ENCODE results near the gene PRDM5. TPM values are rescaled to one million over a fixed set of nuclear protein-coding genes. Genes with fewer than 3 reads are reported as not detected.

Gene PRDM5
- polyA plus RNA-seq (2012; ENCODE audit: insufficient read depth, insufficient read length), result 1.0 TPM

DNA sequence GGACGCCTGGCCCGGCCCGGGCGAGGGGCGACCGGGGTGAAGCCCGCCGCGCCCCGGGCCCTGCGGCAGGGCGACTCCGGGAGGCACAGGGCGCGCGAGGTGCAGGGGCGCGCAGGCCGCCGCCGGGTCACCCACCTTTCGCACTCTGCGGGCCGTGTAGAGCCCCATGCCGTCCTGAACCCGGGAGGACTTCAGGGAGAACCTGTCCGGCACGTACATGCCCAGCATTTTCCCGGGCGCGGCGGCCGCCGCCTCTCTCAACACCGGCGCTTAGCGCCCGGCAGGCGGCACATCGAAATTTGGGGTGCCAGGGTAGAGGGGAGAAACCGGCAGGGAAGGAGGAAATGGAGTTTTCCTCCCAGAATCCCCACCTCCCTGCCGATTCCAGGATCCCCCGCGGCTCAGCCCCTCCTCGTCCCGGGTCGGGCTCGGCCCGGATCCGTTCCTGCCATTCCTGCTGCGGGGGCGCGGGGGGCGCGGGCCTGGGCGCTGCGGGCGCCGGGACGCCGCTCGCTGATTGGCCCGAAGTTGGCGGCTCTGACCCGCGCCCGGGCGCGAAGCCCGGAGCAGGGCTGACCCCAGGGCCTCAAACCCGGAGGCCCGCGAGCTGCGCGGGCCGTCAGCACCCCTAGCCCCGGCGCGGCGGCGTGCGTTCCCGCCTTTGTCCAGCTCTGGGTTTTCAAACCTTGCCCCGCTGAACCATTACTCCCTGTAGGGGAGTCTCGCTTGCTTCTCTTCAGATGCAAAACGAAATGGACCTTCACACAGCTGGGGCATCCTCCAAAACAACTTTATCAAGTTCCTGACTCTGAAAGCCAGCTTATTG, at the start of gene PRDM5:
Gene PRDM5 (minus strand): TSS at position 346 of the 826 bp plus-strand sequence. CDS start 118 bp downstream, at position 228.
- DNase-seq (ENCODE audit: low read depth, low spot score), result no peak
- peak within 1 kb of the TSS; percentile 24 for H3K4me3 ChIP-seq (ENCODE audit: low read length)

DNA sequence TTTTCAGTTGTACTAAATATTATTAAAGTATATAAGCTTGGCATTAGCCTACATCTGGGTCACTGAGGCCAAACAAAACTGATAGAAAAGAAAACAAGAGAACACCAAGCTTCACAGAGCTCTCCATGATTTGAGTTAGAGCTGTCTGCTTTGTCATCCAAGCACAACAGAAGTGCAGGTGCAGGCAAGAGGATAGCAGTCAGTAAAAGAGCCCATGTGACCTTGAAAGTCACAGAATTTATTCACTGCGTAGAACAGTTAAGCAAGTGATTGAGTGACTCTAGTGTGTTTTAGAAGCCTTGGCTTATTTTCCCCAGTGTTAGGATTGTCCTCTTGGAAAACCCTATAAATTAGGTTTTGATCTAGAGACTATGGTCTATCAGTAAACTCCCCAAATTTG, 49.4 kb upstream of the PRDM5 start:
- no peak for DNase-seq (ENCODE audit: low read depth, low spot score)
- no peak overlapping the region for H3K4me3 ChIP-seq (ENCODE audit: low read length)

DNA sequence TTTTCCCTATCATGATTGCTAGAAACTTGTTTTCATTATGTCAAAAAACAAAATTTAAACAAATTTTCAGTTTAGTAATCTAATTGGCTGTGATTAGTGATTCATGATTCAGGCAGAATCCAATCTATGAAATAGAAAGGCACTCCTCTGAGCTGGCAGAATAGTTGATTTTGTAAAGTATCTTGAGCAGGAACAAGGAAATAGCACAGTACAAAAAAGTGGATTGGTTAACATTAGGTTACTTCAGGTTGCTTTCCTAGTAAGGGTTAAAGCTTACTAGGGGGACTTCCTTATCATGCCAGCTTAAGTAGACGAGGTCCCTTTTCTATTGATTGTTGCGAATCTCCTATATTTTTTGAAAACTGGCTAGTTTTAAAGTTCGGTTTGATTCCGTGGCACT, 43.4 kb upstream of the PRDM5 start:
- DNase-seq (ENCODE audit: low read depth, low spot score), result no peak
- H3K4me3 ChIP-seq (ENCODE audit: low read length), result no peak overlapping the region

DNA sequence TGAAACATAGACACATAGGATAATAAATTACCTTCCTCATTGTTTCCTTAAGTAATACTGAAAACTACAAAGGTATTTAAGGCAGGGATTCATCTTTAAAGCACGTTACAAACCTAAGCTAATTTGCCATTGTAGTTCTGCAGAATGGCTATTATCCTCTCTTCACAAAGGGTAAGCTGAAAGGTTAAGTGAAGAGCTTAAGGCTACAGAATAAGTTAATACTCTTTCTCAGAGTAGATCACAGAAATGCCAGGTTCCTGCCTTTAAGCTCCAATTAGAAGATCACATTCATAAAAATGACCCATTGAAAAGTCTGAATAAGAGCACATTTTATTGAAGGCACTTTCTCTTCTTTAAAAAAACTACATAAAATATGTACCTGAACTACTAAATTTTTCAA, 42.1 kb upstream of the PRDM5 start:
- DNase-seq (ENCODE audit: low read depth, low spot score), result no peak
- no peak overlapping the region for H3K4me3 ChIP-seq (ENCODE audit: low read length)

DNA sequence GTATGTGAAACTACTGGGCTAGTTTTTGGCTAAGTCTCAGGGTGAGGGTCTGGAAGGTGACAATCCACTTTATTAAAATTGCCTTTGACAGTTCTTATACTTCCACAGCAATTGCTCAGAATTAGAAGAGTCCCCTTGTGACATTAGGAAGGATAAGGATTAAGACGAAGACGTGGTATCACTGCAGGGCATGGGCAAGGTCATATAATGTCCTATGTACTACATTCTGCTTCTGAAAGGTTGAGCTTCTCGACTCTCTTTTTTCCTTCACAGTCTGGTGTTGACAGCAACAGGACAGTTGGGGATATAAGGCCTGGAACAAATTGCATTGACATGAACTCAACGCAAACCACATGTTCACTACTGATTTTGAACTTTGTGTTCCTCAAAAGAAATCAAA, 40.9 kb upstream of the PRDM5 start:
- H3K4me3 ChIP-seq (ENCODE audit: low read length), result no peak overlapping the region
- DNase-seq (ENCODE audit: low read depth, low spot score), result no peak

DNA sequence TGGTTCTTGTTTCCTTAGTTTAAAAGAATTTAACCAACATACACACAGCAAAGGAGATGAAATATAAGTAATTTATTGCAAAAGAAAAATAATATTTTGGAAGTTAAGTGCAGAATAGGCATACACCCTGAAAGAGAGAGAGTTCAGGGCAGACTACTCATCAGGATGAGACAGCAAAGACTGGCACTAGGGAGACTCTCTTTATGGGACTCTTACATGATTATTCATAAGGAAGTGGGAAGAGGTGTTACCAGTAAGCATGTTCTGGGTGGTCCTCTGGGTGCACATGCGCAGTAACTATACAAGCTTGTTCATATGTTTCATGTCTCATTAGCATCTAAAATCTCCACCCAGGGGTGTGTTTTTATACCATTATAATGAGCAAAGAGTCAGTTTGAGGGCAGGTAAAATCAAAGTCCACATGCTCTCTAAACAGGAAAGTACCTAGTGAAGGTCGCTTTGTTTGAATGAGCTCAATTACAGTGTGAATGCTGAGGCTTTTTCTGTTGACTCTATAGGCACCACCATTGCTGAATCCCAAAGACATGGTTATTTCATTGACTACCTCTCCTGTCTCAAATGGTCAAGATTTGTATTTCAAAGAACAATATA, 38.2 kb upstream of the PRDM5 start:
- H3K4me3 ChIP-seq (ENCODE audit: low read length), result no peak overlapping the region
- DNase-seq (ENCODE audit: low read depth, low spot score), result no peak

DNA sequence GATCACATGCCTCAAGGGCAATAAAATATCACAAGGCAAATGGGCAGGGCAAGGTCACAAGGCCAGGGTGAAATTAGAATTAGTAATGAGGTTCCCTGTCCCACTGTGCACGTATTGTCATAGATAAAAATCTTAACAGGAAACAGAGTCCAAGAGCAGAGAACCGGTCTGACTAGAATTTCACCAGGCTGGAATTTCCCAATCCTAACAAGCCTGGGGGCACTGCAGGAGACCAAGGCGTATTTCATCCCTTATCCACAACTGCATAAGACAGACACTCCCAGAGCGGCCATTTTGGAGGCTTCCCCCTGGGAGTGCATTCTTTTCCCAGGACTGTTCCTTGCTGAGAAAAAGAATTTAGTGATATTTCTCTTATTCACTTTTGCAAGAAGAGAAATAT, 25.9 kb upstream of the PRDM5 start:
- H3K4me3 ChIP-seq (ENCODE audit: low read length), result no peak overlapping the region
- DNase-seq (ENCODE audit: low read depth, low spot score), result no peak

DNA sequence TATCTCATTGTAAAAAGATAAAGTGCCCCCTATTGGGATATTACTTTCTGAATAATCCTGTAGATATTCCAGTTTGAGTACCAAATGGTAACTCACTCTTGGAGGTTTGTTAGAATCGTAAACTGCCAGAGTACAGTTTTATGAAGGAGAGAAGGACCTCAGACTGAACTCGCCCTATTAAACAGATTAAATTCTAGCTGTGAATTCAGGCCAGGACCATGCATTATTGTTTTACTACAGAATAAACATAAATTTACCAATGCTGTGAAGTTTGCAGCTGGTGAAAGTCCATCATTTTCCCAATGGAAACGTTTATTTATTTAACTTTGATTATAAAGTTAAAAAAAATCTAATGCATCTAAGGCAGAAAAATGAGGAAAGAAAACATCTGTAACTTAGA, 20.2 kb upstream of the PRDM5 start:
- no peak for DNase-seq (ENCODE audit: low read depth, low spot score)
- H3K4me3 ChIP-seq (ENCODE audit: low read length), result no peak overlapping the region

DNA sequence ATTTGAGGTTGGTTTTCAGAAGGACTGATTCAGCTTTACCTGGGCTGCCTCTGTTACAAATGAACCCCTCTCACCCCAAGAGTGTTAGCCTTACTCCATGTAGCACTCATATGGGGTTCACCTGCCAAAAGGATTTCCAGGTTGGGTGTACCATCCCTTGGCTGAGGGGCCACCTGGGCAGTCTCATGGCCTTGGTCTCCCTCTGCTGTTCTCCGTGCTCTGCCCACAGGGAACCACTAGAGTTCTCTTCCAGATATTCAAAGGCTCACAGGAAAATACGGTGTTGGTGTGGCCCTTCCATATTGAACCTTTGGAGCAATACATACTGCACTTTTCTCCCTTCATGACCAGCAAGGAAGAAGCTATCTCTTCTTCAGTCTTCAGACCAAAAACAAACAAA, 18.0 kb upstream of the PRDM5 start:
- no peak overlapping the region for H3K4me3 ChIP-seq (ENCODE audit: low read length)
- no peak for DNase-seq (ENCODE audit: low read depth, low spot score)

DNA sequence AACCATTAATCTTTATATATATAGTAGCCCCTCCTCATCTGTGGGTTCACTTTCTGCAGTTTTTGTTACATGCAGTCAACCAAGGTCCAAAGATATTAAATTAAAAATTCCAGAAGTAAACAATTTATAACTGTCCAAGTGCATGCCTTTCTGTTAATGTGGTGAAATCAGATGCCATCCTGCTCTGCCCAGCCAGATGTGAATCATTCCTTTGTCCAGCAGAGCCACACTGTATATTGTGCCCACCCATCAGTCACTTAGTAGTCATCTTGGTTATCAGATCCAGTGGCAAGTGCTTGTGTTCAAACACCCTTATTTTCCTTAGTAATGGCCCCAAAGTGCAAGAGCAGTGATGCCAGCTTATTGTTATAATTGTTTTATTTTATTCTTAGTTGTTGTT, 17.2 kb upstream of the PRDM5 start:
- no peak overlapping the region for H3K4me3 ChIP-seq (ENCODE audit: low read length)
- no peak for DNase-seq (ENCODE audit: low read depth, low spot score)

DNA sequence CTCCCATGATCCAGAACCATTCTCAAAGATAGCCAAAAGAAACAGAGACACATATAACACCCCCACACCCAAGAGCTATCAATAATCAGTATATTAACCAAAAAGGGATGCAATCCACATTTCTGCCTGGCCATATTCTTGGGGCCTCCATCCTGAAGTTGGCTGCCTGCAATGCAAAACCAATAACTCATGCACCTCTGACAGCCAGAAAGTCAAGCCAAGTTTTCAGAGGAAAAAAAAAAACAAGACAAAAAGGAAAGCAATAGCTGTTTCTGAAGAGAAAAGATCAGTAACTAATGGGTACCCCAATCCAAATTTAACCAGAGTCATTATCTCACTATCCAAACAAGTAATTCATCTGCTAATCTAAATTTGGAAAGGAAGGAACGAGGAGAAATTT, 7.3 kb upstream of the PRDM5 start:
- DNase-seq (ENCODE audit: low read depth, low spot score), result no peak
- H3K4me3 ChIP-seq (ENCODE audit: low read length), result no peak overlapping the region

DNA sequence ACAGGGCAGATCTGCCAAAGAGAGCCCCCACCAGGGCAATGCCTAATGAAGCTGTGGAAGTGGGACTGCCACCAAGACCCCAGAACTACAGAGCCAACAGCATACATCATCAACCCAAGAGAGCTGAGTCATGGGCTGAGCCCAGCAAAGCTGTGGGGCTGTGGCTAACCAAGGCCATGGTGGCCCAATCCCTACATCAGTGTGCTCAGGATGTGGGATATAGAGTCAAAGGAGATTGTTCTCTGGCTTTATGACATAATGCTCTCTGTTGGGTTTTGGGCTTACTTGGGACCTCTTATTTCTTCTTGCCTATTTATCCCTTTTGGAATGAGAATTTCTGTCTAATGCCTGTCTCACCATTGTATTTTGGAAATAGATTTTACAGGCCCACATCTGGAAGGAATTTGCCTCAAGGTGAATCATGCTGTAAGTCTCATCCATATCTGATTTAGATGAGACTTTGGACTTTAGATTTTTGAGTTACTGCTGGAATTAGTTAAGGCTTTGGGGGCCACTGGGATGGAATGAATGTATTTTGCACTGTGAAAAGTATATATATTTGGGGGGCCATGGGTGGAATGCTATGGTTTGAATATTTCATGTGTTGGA, 5.4 kb upstream of the PRDM5 start:
- DNase-seq (ENCODE audit: low read depth, low spot score), result no peak
- H3K4me3 ChIP-seq (ENCODE audit: low read length), result no peak overlapping the region

DNA sequence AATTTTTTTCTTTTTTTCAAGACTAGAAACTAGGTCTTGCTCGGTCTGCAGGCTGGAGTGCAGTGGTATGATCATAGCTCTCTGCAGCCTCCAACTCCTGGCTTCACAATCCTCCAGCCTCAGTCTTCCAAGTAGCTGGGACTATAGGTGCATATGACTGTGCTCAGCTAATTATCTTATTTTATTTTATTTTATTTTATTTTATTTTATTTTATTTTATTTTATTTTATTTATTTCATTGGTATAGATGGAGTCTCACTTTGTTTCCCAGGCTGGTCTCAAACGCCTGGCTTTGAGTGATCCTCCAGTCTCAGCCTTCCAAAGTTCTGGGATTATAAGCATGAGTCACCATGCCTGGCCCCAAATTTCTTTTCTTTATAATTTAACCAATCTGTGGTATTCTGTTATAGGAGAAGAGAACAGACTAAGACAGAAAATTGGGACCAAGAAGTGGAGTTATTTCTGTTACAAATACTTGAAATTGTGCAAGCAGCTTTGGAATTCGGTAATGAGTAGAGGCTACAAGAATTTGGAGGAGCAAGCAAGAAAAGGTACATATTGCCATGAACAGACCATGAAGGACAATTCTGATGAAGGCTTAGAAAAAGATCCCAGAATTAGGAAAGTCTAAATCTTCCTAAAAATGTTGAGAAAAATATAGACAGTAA, 4.0 kb upstream of the PRDM5 start:
- H3K4me3 ChIP-seq (ENCODE audit: low read length), result no peak overlapping the region
- DNase-seq (ENCODE audit: low read depth, low spot score), result no peak

DNA sequence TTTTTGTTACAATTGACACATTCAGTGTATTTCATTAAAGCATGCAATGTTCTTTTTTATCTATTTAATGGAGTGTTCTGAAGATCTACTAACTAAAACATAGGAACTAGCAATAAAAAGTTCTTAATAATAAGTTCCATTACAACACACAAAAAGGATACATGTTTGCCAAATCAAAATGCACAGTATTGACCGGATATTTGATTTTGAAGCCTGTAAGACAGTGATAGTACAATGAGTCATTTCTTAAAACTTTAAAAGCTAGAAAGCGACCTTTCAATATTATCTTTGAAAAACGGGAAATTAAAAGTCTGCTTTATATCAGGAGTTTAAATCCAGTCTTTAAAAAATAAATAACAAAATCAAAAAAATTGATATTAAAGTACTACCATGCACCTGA, 2.4 kb upstream of the PRDM5 start:
- H3K4me3 ChIP-seq (ENCODE audit: low read length), result no peak overlapping the region
- no peak for DNase-seq (ENCODE audit: low read depth, low spot score)

DNA sequence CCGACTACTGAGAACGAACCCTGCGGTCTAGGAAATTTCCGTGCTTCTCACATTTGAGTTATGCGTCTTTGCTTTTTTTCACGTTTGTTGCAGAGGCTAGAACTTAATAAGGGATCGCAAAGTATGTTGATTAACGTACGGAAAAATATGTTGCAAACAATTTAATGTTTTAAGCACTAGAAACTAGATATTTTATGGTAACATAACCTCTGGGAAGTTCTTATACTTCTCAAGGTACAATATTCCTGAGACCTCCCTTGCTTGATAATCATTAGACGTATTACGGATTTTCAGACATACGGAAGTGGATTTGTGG, 639 bp upstream of the PRDM5 start:
- H3K4me3 ChIP-seq (ENCODE audit: low read length), result no peak overlapping the region
- no peak for DNase-seq (ENCODE audit: low read depth, low spot score)

DNA sequence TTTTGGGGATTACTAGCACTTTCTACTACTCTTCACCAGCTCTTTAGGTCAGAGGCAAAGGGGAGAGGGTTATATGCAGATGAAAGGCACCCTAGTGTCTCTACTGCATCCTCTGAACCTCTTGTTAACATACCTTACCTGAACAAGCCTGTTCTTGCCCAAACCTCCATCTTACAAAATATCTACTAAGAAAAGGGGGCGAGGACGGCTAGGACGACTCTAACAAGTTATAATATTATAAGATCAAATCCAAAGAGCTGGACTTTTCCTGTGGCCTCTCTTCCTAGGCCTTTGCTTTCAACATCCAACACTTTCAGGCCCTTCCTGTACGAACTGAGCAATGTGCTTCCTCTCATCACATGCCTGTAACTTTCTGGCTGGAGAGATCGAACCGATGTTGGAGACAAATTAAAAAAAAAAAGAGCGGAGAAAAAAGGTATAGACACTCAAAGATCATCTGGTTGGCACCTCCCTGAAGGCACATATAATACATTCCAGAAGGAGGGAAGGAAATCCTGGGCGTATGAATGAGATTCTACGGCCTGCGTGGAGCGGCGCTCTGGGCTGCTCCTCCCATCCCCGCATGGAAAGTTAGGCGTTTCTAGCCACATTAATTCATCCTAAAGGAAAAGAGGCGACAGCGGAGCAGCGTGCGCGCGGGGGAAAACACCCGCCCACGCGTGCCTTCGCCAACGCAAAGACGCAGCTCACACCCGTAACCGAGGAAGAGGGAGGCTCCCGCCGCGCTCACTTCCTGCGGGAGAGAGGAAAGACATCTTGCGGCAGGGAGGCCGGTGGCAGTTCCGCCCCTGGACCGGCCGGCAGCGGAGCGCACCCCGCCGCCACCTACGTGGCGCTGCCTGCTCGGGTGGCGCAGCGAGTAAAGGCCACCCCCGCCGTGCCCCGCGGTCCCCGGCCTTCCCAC, 808 bp downstream of the PRDM5 start:
- no peak for DNase-seq (ENCODE audit: low read depth, low spot score)
- peak overlapping the region; percentile 24 for H3K4me3 ChIP-seq (ENCODE audit: low read length)

DNA sequence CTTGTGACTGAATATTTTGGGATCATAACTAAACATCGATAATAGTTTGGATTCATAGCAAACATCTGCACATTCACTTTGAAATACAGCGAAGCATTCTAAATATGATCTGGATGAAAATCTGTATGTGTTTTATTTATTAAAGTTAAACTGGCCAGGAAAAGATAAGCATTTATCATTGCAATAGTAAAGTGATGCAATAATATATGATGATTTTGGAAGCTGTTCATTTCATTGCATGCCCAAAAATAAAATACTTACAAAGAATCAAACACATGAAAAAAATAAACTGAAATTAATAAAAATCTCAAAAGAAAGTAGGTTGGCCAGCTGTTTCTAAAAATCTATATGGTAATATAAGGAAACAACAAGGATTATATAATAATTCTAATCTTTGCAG, 1.9 kb downstream of the PRDM5 start:
- no peak for DNase-seq (ENCODE audit: low read depth, low spot score)
- no peak overlapping the region for H3K4me3 ChIP-seq (ENCODE audit: low read length)

DNA sequence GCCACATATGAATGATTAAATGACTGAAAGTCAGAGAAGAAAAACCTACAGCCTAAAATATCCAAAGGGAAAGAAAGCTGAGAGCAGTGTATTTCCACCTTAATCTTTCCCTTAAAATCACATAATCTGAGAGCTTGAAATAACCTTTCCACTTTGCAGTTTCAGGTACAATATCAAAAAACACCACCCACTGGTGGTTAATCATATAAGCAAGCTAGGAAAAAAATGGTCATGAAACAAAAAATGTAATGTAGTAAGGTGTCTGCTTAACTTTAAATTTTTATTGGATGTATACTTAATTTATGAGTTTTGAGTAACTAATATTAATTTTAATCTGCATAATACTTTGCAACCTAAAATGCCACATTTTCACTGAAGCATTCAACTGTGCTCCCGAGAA, 3.2 kb downstream of the PRDM5 start:
- DNase-seq (ENCODE audit: low read depth, low spot score), result no peak
- no peak overlapping the region for H3K4me3 ChIP-seq (ENCODE audit: low read length)

DNA sequence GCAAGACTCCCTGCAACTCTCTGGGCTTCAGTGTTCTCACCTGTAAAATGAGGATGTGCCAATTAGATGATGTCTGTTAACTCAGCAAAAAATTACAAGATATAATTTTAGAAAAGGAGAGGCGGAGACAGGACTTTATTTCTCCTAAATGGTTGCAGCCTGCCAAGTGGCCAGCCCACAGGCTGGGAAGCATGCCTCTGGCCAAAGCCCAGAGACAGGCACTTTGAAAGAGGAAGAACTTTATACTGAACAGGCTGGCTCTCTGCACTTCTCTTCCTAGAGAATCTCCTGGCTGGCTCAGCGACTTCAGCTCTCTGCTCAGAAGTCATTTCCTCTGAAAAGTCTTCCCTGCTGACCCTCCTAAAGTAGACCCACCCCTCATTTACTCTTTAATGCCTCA, 3.7 kb downstream of the PRDM5 start:
- no peak overlapping the region for H3K4me3 ChIP-seq (ENCODE audit: low read length)
- DNase-seq (ENCODE audit: low read depth, low spot score), result no peak

Data from Jurkat, Clone E6-1 (cell line).